HCT116 (cell line): ENCODE measurements around the gene RASGRF2. TPM values are rescaled to one million over a fixed set of nuclear protein-coding genes. Genes with fewer than 3 reads are reported as not detected.

ENCODE experiments used
- ATAC-seq: fragments of 200-7000 bp; cut with Tn5 transposase; 2 replicates; pipeline ENCODE4 v1.9.1; 2020; ENCODE audit warnings: mild to moderate bottlenecking, moderate library complexity
- BruUV-seq: library from RNA; stranded (reverse); fragments of 400-500 nt; replicated peaks from 2 replicates; lab custom pipeline; 2021; lab: Mats Ljungman, UMichigan
- CTCF ChIA-PET: fragments of 300-600 bp; sonication (Branson Sonifier 250); formaldehyde crosslinking; loops from one replicate; lab custom pipeline; 2021; ENCODE audit warnings: antibody characterized with exemption; lab: Charles Lee
- POLR2A ChIA-PET: fragments of 300-600, 350-600 bp; sonication (Branson Sonifier 250); formaldehyde crosslinking; loops from one replicate; lab custom pipeline; 2021; ENCODE audit warnings: antibody characterized with exemption; lab: Charles Lee
- RAD21 ChIA-PET, 2 experiments: fragments of 300-600 bp; sonication (Branson Sonifier 250); formaldehyde crosslinking; loops; one replicate each; lab custom pipeline; 2023; ENCODE audit warnings: low total read pairs in 2 of 2; ENCODE audit not compliant: uncharacterized antibody in 2 of 2, unreplicated experiment in 2 of 2, low non-redundant PET in 1 of 2; lab: Charles Lee
- DNase-seq: peaks from one replicate; pipeline ENCODE4 v3.0.0-alpha.2; 2010; ENCODE audit warnings: low read depth, low spot score
- H2AFZ ChIP-seq: fragments of 200-600 bp; shearing (Covaris generic), sonication (generic); 2 replicates; pipeline ENCODE4 v1.6.1; 2017; ENCODE audit warnings: low read depth, mixed run types, mixed read lengths, antibody characterized with exemption, low read length; ENCODE audit not compliant: poor library complexity, severe bottlenecking
- H3K27ac ChIP-seq: 2 replicates; pipeline ENCODE4 v1.5.1; 2012; ENCODE audit warnings: low read depth, low read length
- H3K27me3 ChIP-seq: fragments of 200-600 bp; sonication (generic); 2 replicates; pipeline ENCODE4 v1.6.1; 2016; ENCODE audit warnings: mixed run types, low read length, mixed read lengths; ENCODE audit not compliant: insufficient read depth
- H3K36me3 ChIP-seq, 2 experiments: fragments of 200-500 bp in 1 of 2; fragments of 200-600 bp in 1 of 2; sonication (Bioruptor generic) in 1 of 2; sonication (generic) in 1 of 2; 2 replicates each; pipeline versions ENCODE4 v1.5.1 to v1.6.1; 2014 to 2016; ENCODE audit warnings: low read length in 2 of 2, inconsistent platforms in 1 of 2, mixed read lengths in 1 of 2, mixed run types in 1 of 2; ENCODE audit not compliant: insufficient read depth in 2 of 2, control insufficient read depth in 1 of 2
- H3K4me1 ChIP-seq, 2 experiments: fragments of 200-600 bp in 1 of 2; sonication (generic) in 1 of 2; 2 replicates each; pipeline versions ENCODE4 v1.5.1 to v1.6.1; 2012 to 2017; ENCODE audit warnings: low read length in 2 of 2, inconsistent platforms in 1 of 2, mild to moderate bottlenecking in 1 of 2, mixed read lengths in 1 of 2, mixed run types in 1 of 2, moderate library complexity in 1 of 2; ENCODE audit not compliant: insufficient read depth in 2 of 2, control insufficient read depth in 1 of 2
- H3K4me2 ChIP-seq: fragments of 200-600 bp; sonication (generic); 2 replicates; pipeline ENCODE4 v1.6.1; 2017; ENCODE audit warnings: mixed run types, low read length, mixed read lengths
- H3K4me3 ChIP-seq, 2 experiments: fragments of 200-600 bp in 1 of 2; sonication (generic) in 1 of 2; replicated peaks in 1 of 2; 2 replicates each; pipeline ENCODE4 v1.5.1; 2011 to 2016; ENCODE audit warnings: low read length in 2 of 2, control low read depth in 1 of 2, low read depth in 1 of 2, mild to moderate bottlenecking in 1 of 2, mixed read lengths in 1 of 2, mixed run types in 1 of 2
- H3K79me2 ChIP-seq: fragments of 200-600 bp; sonication (generic); 2 replicates; pipeline ENCODE4 v1.6.1; 2017; ENCODE audit warnings: mild to moderate bottlenecking, mixed run types, low read length, moderate library complexity, mixed read lengths; ENCODE audit not compliant: insufficient read depth
- H3K9ac ChIP-seq: fragments of 200-600 bp; sonication (generic); 2 replicates; pipeline ENCODE4 v1.6.1; 2016; ENCODE audit warnings: low read length, mixed read lengths
- H3K9me2 ChIP-seq: fragments of 200-600 bp; sonication (generic), shearing (Covaris generic); 2 replicates; pipeline ENCODE4 v1.6.1; 2017; ENCODE audit warnings: mixed run types, mild to moderate bottlenecking, moderate library complexity; ENCODE audit not compliant: insufficient read depth
- H3K9me3 ChIP-seq, 2 experiments: fragments of 200-500 bp in 1 of 2; fragments of 200-600 bp in 1 of 2; sonication (Bioruptor generic) in 1 of 2; sonication (generic) in 1 of 2; 2 replicates each; pipeline ENCODE4 v1.6.1; 2014 to 2017; ENCODE audit warnings: low read length in 2 of 2, mixed read lengths in 2 of 2, inconsistent platforms in 1 of 2, low read depth in 1 of 2, mild to moderate bottlenecking in 1 of 2, mixed run types in 1 of 2, moderate library complexity in 1 of 2; ENCODE audit not compliant: control insufficient read depth in 1 of 2, insufficient read depth in 1 of 2
- H4K20me1 ChIP-seq: fragments of 200-600 bp; sonication (generic), shearing (Covaris generic); 2 replicates; pipeline ENCODE4 v1.6.1; 2017; ENCODE audit warnings: mixed run types, mild to moderate bottlenecking, moderate library complexity; ENCODE audit not compliant: insufficient read depth
- CBX3 ChIP-seq: IDR thresholded peaks from 2 replicates; pipeline ENCODE4 v1.6.1; 2012; ENCODE audit warnings: low read depth
- CEBPB ChIP-seq: IDR thresholded peaks from 2 replicates; pipeline ENCODE4 v1.6.1; 2012; ENCODE audit warnings: low read depth
- EGR1 ChIP-seq: IDR thresholded peaks from 2 replicates; pipeline ENCODE4 v1.6.1; 2012; ENCODE audit warnings: low read depth
- ELF1 ChIP-seq: IDR thresholded peaks from 2 replicates; pipeline ENCODE4 v1.6.1; 2012; ENCODE audit warnings: low read depth, borderline replicate concordance
- FOSL1 ChIP-seq: IDR thresholded peaks from 2 replicates; pipeline ENCODE4 v1.6.1; 2012; ENCODE audit warnings: low read depth
- JUND ChIP-seq: IDR thresholded peaks from 2 replicates; pipeline ENCODE4 v1.6.1; 2012
- POLR2A ChIP-seq: IDR thresholded peaks from 2 replicates; pipeline ENCODE4 v1.7.0; 2011; ENCODE audit warnings: borderline replicate concordance; ENCODE audit not compliant: insufficient read depth, insufficient read length; ENCODE audit errors: extremely low read depth
- POLR2AphosphoS5 ChIP-seq: IDR thresholded peaks from 2 replicates; pipeline ENCODE4 v1.6.1; 2011; ENCODE audit warnings: mild to moderate bottlenecking, low read depth, low read length, moderate library complexity
- RAD21 ChIP-seq: IDR thresholded peaks from 2 replicates; pipeline ENCODE4 v1.6.1; 2012; ENCODE audit warnings: low read depth, mild to moderate bottlenecking
- SIN3A ChIP-seq: IDR thresholded peaks from 2 replicates; pipeline ENCODE4 v1.6.1; 2012; ENCODE audit warnings: low read depth
- SRF ChIP-seq: IDR thresholded peaks from 2 replicates; pipeline ENCODE4 v1.6.1; 2012; ENCODE audit warnings: low read depth
- TCF7L2 ChIP-seq: IDR thresholded peaks from 2 replicates; pipeline ENCODE4 v1.7.0; 2011; ENCODE audit warnings: borderline replicate concordance, inconsistent platforms; ENCODE audit not compliant: insufficient read depth, insufficient read length; ENCODE audit errors: extremely low read depth
- YY1 ChIP-seq: IDR thresholded peaks from 2 replicates; pipeline ENCODE4 v1.6.1; 2011; ENCODE audit warnings: low read length, low read depth, moderate library complexity, mild to moderate bottlenecking; ENCODE audit not compliant: insufficient replicate concordance; ENCODE audit errors: extremely low read depth
- ZFX ChIP-seq: fragments of 450-650 bp; IDR thresholded peaks from 2 replicates; pipeline ENCODE4 v1.6.1; 2017
- intact Hi-C: fragments of 100-400 bp; cut with micrococcal nuclease; formaldehyde crosslinking; loops from 2 replicates; pipeline ENCODE4 v1.10.0; 2022
- total RNA-seq: library from RNA; stranded (reverse); gene quantifications from one replicate; pipeline ENCODE4 v1.2.1, GENCODE V29; 2021; ENCODE audit not compliant: unreplicated experiment
- TF ChIP-seq, protein P1 (sequence below): IDR thresholded peaks from 2 replicates; pipeline ENCODE4 v1.6.1; 2012
- TF ChIP-seq, protein P2 (sequence below): IDR thresholded peaks from 2 replicates; pipeline ENCODE4 v1.6.1; 2011; ENCODE audit warnings: mild to moderate bottlenecking, low read length, moderate library complexity; ENCODE audit not compliant: insufficient replicate concordance; ENCODE audit errors: extremely low read depth
- TF ChIP-seq, protein P3 (sequence below): IDR thresholded peaks from 2 replicates; pipeline ENCODE4 v1.6.1; 2012
- TF ChIP-seq, protein P4 (sequence below): IDR thresholded peaks from 2 replicates; pipeline ENCODE4 v1.6.1; 2012; ENCODE audit warnings: low read depth

The RASGRF2 gene
- total RNA-seq, 1 experiment from 2014 or later, result 0.05 TPM

DNA sequence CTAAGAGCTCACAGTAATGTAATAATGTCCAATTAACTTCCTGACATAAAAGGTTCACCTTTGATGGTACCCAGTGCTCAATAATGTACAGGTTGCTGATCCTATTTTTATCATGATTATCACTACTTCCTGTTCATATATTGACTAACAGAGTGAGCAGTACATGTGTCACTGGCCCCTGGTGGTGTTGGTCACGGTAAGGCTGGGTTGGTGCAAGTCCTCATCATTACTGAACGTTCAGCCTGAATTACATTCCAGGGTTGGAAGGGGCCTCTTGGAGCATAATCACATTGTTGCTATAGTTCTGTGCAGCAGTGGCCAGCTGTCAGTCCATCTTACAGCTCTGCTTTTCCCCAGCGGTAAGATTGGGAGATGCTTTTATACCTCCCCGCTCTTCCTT is 248.7 kb downstream of the RASGRF2 start:
- no peak overlapping the region for H3K4me3 ChIP-seq
- H3K9me3 ChIP-seq, result no peaks in the 10 kb centered on the region
- no peaks in the 10 kb centered on the region for H3K27me3 ChIP-seq
- H3K27ac ChIP-seq, result no peak overlapping the region
- H3K79me2 ChIP-seq, result no peaks in the 10 kb centered on the region
- no peaks in the 10 kb centered on the region for H4K20me1 ChIP-seq
- H3K4me1 ChIP-seq, result peaks cover 0 to 31% of the 10 kb centered on the region in 2 experiments; a peak in 2 of 4 replicates
- H3K9ac ChIP-seq, result no peak overlapping the region
- no TSS peak for BruUV-seq
- ChIA-PET RAD21 (no interaction called here), CTCF (no interaction called here), POLR2A (no interaction called here)
- intact Hi-C loops, result no loop called here
- H3K9me2 ChIP-seq, result no peaks in the 10 kb centered on the region
- H3K36me3 ChIP-seq, result no peaks in the 10 kb centered on the region
- H3K4me2 ChIP-seq, result no peak overlapping the region
- TF ChIP-seq RAD21 (no peak), SRF (no peak), SIN3A (no peak), CEBPB (no peak), POLR2AphosphoS5 (no peak), YY1 (no peak), CBX3 (no peak), TCF7L2 (no peak), ZFX (no peak), ELF1 (no peak), EGR1 (no peak), POLR2A (no peak), FOSL1 (no peak), JUND (no peak)
- TF ChIP-seq, protein P1, sequence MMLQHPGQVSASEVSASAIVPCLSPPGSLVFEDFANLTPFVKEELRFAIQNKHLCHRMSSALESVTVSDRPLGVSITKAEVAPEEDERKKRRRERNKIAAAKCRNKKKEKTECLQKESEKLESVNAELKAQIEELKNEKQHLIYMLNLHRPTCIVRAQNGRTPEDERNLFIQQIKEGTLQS, result no peak
- TF ChIP-seq, protein P2, sequence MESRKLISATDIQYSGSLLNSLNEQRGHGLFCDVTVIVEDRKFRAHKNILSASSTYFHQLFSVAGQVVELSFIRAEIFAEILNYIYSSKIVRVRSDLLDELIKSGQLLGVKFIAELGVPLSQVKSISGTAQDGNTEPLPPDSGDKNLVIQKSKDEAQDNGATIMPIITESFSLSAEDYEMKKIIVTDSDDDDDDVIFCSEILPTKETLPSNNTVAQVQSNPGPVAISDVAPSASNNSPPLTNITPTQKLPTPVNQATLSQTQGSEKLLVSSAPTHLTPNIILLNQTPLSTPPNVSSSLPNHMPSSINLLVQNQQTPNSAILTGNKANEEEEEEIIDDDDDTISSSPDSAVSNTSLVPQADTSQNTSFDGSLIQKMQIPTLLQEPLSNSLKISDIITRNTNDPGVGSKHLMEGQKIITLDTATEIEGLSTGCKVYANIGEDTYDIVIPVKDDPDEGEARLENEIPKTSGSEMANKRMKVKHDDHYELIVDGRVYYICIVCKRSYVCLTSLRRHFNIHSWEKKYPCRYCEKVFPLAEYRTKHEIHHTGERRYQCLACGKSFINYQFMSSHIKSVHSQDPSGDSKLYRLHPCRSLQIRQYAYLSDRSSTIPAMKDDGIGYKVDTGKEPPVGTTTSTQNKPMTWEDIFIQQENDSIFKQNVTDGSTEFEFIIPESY, result no peak
- TF ChIP-seq, protein P3, sequence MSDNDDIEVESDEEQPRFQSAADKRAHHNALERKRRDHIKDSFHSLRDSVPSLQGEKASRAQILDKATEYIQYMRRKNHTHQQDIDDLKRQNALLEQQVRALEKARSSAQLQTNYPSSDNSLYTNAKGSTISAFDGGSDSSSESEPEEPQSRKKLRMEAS, result no peak
- TF ChIP-seq, protein P4, sequence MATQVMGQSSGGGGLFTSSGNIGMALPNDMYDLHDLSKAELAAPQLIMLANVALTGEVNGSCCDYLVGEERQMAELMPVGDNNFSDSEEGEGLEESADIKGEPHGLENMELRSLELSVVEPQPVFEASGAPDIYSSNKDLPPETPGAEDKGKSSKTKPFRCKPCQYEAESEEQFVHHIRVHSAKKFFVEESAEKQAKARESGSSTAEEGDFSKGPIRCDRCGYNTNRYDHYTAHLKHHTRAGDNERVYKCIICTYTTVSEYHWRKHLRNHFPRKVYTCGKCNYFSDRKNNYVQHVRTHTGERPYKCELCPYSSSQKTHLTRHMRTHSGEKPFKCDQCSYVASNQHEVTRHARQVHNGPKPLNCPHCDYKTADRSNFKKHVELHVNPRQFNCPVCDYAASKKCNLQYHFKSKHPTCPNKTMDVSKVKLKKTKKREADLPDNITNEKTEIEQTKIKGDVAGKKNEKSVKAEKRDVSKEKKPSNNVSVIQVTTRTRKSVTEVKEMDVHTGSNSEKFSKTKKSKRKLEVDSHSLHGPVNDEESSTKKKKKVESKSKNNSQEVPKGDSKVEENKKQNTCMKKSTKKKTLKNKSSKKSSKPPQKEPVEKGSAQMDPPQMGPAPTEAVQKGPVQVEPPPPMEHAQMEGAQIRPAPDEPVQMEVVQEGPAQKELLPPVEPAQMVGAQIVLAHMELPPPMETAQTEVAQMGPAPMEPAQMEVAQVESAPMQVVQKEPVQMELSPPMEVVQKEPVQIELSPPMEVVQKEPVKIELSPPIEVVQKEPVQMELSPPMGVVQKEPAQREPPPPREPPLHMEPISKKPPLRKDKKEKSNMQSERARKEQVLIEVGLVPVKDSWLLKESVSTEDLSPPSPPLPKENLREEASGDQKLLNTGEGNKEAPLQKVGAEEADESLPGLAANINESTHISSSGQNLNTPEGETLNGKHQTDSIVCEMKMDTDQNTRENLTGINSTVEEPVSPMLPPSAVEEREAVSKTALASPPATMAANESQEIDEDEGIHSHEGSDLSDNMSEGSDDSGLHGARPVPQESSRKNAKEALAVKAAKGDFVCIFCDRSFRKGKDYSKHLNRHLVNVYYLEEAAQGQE, result no peak
- no peak for ATAC-seq
- no peak overlapping the region for H2AFZ ChIP-seq
- no peak for DNase-seq
